Measurements from ENCODE around the gene FAM98B. TPM values are rescaled to one million over a fixed set of nuclear protein-coding genes. Genes with fewer than 3 reads are reported as not detected.

Gene FAM98B
- total and polyA plus RNA-seq, 10 donors = 5.7 to 32.3 (median 16.4) TPM

GRCh38 chr15:38509152-38509551 is 55.2 kb downstream of the FAM98B start:
- Histone ChIP-seq H3K27me3 (replicated peaks in 1 of 7) (no peaks in the 10 kb centered on the region), H3K9me3 (no peaks in the 10 kb centered on the region), H3K36me3 (peaks cover 0 to 99% (median 8%) of the 10 kb centered on the region in 6 donors), H3K4me1 (no peaks in the 10 kb centered on the region), H3K4me3 (no peak overlapping the region), H3K27ac (no peak overlapping the region)
- TF ChIP-seq POLR2AphosphoS5 (IDR thresholded peaks at IDR 0.05) = no peak
- TF ChIP-seq, protein P1, sequence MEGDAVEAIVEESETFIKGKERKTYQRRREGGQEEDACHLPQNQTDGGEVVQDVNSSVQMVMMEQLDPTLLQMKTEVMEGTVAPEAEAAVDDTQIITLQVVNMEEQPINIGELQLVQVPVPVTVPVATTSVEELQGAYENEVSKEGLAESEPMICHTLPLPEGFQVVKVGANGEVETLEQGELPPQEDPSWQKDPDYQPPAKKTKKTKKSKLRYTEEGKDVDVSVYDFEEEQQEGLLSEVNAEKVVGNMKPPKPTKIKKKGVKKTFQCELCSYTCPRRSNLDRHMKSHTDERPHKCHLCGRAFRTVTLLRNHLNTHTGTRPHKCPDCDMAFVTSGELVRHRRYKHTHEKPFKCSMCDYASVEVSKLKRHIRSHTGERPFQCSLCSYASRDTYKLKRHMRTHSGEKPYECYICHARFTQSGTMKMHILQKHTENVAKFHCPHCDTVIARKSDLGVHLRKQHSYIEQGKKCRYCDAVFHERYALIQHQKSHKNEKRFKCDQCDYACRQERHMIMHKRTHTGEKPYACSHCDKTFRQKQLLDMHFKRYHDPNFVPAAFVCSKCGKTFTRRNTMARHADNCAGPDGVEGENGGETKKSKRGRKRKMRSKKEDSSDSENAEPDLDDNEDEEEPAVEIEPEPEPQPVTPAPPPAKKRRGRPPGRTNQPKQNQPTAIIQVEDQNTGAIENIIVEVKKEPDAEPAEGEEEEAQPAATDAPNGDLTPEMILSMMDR (IDR thresholded peaks at IDR 0.05 in 8 of 11, conservative IDR thresholded peaks at IDR 0.05 in 3 of 11) = no peak
- no peak for TF ChIP-seq POLR2A (IDR thresholded peaks at IDR 0.05)
- 85 to 96% (median 95%) methylated on average over 4 of the region's 4 CpGs for WGBS, 5 donors
- intact Hi-C loops (cut with DNase I; ENCODE audit: low total_unique reads) = no loop called here
- no peak for DNase-seq

DNA sequence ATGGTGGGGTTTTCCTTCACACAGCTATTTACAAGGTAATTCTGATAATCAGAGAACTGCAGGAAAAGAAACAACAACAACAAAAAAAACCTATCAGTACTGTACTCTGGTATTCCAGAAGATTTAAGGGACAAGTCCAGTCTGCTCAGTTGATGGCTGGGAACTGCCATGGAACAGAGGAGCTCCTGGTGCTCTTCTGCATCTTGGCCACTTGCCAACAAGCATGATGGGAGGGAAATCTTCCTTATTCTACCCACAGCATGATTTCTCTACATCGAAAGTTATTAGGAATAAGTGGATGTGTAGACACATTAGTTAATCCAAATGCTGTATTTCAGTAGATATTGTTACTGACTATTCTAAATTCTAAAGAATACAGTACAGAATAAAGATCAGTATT is 59.0 kb downstream of the FAM98B start:
- DNase-seq = no peak
- Histone ChIP-seq H3K27ac (no peak overlapping the region), H3K27me3 (replicated peaks in 1 of 7) (no peaks in the 10 kb centered on the region), H3K9me3 (no peaks in the 10 kb centered on the region), H3K4me3 (no peak overlapping the region), H3K36me3 (peaks cover 0 to 96% (median 8%) of the 10 kb centered on the region in 6 donors), H3K4me1 (peaks cover 0 to 10% (median 3%) of the 10 kb centered on the region in 6 donors)
- intact Hi-C loops (cut with DNase I; ENCODE audit: low total_unique reads) = no loop called here
- 76 to 89% (median 86%) methylated on average over 1 of the region's 1 CpG for WGBS, 5 donors
- TF ChIP-seq POLR2A (IDR thresholded peaks at IDR 0.05) (no peak), POLR2AphosphoS5 (IDR thresholded peaks at IDR 0.05) (no peak)
- TF ChIP-seq, protein P1 (IDR thresholded peaks at IDR 0.05 in 8 of 11, conservative IDR thresholded peaks at IDR 0.05 in 3 of 11) = no peak

- Histone ChIP-seq H3K36me3 (peaks cover 0 to 92% (median 8%) of the 10 kb centered on the region in 6 donors), H3K27ac (no peak overlapping the region), H3K9me3 (no peaks in the 10 kb centered on the region), H3K4me3 (no peak overlapping the region), H3K4me1 (peaks cover 0 to 10% (median 3%) of the 10 kb centered on the region in 6 donors), H3K27me3 (replicated peaks in 1 of 7) (no peaks in the 10 kb centered on the region)
- intact Hi-C loops (cut with DNase I; ENCODE audit: low total_unique reads) = no loop called here
- TF ChIP-seq POLR2AphosphoS5 (IDR thresholded peaks at IDR 0.05) = no peak
- TF ChIP-seq POLR2A (IDR thresholded peaks at IDR 0.05) = no peak
- TF ChIP-seq, protein P1 (IDR thresholded peaks at IDR 0.05 in 8 of 11, conservative IDR thresholded peaks at IDR 0.05 in 3 of 11) = no peak
- 39 to 55% (median 48%) methylated on average over 2 of the region's 2 CpGs for WGBS, 5 donors
- DNase-seq = no peak
These were observed 60.7 kb downstream of the FAM98B start for GRCh38 chr15:38514601-38515000.

- no peak for DNase-seq
- Histone ChIP-seq H3K9me3 (no peaks in the 10 kb centered on the region), H3K27ac (no peak overlapping the region), H3K36me3 (peaks cover 0 to 71% (median 6%) of the 10 kb centered on the region in 6 donors), H3K4me1 (peaks cover 0 to 10% (median 3%) of the 10 kb centered on the region in 6 donors), H3K27me3 (replicated peaks in 1 of 7) (no peaks in the 10 kb centered on the region), H3K4me3 (no peak overlapping the region)
- 85 to 94% (median 89%) methylated on average over 5 of the region's 5 CpGs for WGBS, 5 donors
- TF ChIP-seq POLR2A (IDR thresholded peaks at IDR 0.05) = no peak
- TF ChIP-seq, protein P1 (IDR thresholded peaks at IDR 0.05 in 8 of 11, conservative IDR thresholded peaks at IDR 0.05 in 3 of 11) = no peak
- intact Hi-C loops (cut with DNase I; ENCODE audit: low total_unique reads) = no loop called here
These were observed 62.7 kb downstream of the FAM98B start for GRCh38 chr15:38516626-38517025.

Measured in spleen (tissue), 11 donors.